CD4-positive, alpha-beta T cell treated with Interleukin-1 beta for 1 hour (primary cell): ENCODE data around the gene MRPL58.

Experiments used
- DNase-seq, 2 donors: peaks; one replicate each; pipeline ENCODE4 v3.0.0-alpha.2; 2020 to 2022

MRPL58 gene

GRCh38 chr17:75048249-75048878 is 35.9 kb downstream of the MRPL58 start:
- DNase-seq = no peak

- DNase-seq = no peak
Observed at GRCh38 chr17:75049057-75049456, 36.6 kb downstream of the MRPL58 start.

- DNase-seq = no peak
Observed at GRCh38 chr17:75049706-75050105, 37.2 kb downstream of the MRPL58 start.

GRCh38 chr17:75051941-75052340 is 39.5 kb downstream of the MRPL58 start:
- DNase-seq = no peak

- no peak for DNase-seq
Observed at GRCh38 chr17:75059369-75060345, 47.2 kb downstream of the MRPL58 start.

GRCh38 chr17:75060434-75061054 is 48.1 kb downstream of the MRPL58 start:
- no peak for DNase-seq

- no peak for DNase-seq
Observed at GRCh38 chr17:75061055-75061438, 48.6 kb downstream of the MRPL58 start.

GRCh38 chr17:75061618-75062017 is 49.1 kb downstream of the MRPL58 start:
- DNase-seq = no peak

- DNase-seq = no peak
Observed at GRCh38 chr17:75063201-75063600, 50.7 kb downstream of the MRPL58 start.

- DNase-seq = no peak
Observed at GRCh38 chr17:75063626-75064025, 51.2 kb downstream of the MRPL58 start.

GRCh38 chr17:75064040-75064439 is 51.6 kb downstream of the MRPL58 start:
- DNase-seq = no peak

- DNase-seq = no peak
Observed at GRCh38 chr17:75064460-75064859, 52.0 kb downstream of the MRPL58 start.

GRCh38 chr17:75064867-75065561 is 52.5 kb downstream of the MRPL58 start:
- DNase-seq = no peak

- no peak for DNase-seq
Observed at GRCh38 chr17:75065562-75066151, 53.2 kb downstream of the MRPL58 start.

- no peak for DNase-seq
Observed at GRCh38 chr17:75067856-75068255, 55.4 kb downstream of the MRPL58 start.

- no peak for DNase-seq
Observed at GRCh38 chr17:75068750-75069149, 56.3 kb downstream of the MRPL58 start.

GRCh38 chr17:75069783-75070182 is 57.3 kb downstream of the MRPL58 start:
- DNase-seq = no peak
